ENCODE results near the gene ATP1A2. TPM values are rescaled to one million over a fixed set of nuclear protein-coding genes. Genes with fewer than 3 reads are reported as not detected.

The ATP1A2 gene
- total and polyA plus RNA-seq, 2 donors (not counting 1 experiment from before 2014, with no cell fraction given), result not detected

DNA sequence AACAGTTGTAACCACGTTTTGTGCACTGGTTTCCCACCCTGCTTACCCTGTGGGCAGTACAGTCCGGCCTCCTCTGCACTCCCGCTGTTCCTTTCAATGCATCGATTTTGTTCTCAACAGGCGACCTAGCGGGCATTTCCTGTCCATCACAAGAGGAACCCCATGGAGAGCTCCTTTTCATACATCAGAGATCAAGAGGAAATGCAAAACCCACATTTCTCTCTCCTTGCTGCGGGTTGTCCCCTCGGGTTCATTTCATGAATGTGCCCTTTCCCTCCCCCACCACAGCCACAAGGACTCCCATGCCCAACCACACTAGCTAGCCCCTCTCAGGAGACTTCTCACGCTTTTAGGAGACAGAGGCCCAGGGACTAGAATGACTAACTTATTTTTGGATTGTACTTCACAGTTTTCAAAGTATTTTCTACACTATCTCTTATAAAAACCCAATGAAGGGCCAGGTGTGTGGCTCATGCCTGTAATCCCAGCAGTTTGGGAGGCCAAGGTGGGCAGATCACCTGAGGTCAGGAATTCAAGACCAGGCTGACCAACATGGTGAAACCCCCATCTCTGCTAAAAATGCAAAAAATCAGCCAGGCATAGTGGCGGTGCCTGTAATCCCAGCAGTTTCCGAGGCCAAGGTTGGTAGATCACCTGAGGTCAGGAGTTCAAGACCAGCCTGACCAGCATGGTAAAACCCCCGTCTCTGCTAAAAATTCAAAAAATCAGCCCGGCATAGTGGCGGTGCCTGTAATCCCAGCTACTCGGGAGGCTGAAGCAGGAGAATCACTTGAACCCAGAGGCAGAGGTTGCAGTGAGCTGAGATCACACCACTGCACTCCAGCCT is 54.2 kb downstream of the ATP1A2 start:
- intact Hi-C loops (cut with micrococcal nuclease), result no loop called here

DNA sequence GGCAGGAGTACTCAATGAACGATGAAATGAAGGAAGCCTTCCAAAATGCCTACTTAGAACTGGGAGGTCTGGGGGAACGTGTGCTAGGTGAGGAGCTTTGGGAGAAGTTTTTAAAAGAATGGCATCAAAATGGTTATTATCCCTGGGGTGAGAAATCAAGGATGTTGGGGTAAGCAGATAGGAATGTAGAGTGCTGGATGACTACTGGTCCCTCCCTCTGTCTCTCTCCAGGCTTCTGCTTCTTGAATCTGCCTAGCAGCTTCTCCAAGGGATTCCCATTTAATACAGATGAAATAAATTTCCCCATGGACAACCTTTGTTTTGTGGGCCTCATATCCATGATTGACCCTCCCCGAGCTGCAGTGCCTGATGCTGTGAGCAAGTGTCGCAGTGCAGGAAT is 55.8 kb downstream of the ATP1A2 start:
- no peak overlapping the region for H3K9ac ChIP-seq (ENCODE audit: low read length)
- H2AFZ ChIP-seq (ENCODE audit: insufficient read depth, low read depth, low read length, poor library complexity, severe bottlenecking), result no peak overlapping the region
- H3K79me2 ChIP-seq (ENCODE audit: control insufficient read depth, insufficient read depth, low read length), result no peaks in the 10 kb centered on the region
- Mint-ChIP-seq H3K4me3 (no peak overlapping the region), H3K27ac (no peak overlapping the region), H3K4me1 (peaks cover 15% of the 10 kb centered on the region), H3K9me3 (ENCODE audit: insufficient read depth) (no peaks in the 10 kb centered on the region), H3K27me3 (peaks cover 14% of the 10 kb centered on the region)
- intact Hi-C loops (cut with micrococcal nuclease), result no loop called here
- H4K20me1 ChIP-seq (ENCODE audit: control insufficient read depth, insufficient read depth, low read length, poor library complexity, severe bottlenecking), result no peaks in the 10 kb centered on the region
- H3K4me2 ChIP-seq (replicated peaks; ENCODE audit: low read depth, low read length, poor library complexity, severe bottlenecking), result no peak overlapping the region
- H3K9me3 ChIP-seq (ENCODE audit: control extremely low read depth in 1 of 3, control insufficient read depth in 2 of 3, insufficient read depth in 1 of 3, low read length in 2 of 3), result no peaks in the 10 kb centered on the region
- 100% methylated on average over 3 of the region's 4 CpGs for WGBS (ENCODE audit: insufficient coverage)
- peaks cover 9 to 14% of the 10 kb centered on the region in 2 donors for H3K4me1 ChIP-seq (ENCODE audit: control insufficient read depth in 2 of 2, insufficient read depth in 2 of 2, low read length in 2 of 2)
- TF ChIP-seq, protein P1, sequence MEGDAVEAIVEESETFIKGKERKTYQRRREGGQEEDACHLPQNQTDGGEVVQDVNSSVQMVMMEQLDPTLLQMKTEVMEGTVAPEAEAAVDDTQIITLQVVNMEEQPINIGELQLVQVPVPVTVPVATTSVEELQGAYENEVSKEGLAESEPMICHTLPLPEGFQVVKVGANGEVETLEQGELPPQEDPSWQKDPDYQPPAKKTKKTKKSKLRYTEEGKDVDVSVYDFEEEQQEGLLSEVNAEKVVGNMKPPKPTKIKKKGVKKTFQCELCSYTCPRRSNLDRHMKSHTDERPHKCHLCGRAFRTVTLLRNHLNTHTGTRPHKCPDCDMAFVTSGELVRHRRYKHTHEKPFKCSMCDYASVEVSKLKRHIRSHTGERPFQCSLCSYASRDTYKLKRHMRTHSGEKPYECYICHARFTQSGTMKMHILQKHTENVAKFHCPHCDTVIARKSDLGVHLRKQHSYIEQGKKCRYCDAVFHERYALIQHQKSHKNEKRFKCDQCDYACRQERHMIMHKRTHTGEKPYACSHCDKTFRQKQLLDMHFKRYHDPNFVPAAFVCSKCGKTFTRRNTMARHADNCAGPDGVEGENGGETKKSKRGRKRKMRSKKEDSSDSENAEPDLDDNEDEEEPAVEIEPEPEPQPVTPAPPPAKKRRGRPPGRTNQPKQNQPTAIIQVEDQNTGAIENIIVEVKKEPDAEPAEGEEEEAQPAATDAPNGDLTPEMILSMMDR (IDR thresholded peaks at IDR 0.05), result no peak
- TF ChIP-seq EZH2 (IDR thresholded peaks at IDR 0.05; ENCODE audit: borderline replicate concordance, insufficient read depth, low read depth, low read length, poor library complexity, severe bottlenecking), result no peak
- no peak overlapping the region for H3K27ac ChIP-seq (ENCODE audit: low read length in 2 of 2)
- ChIA-PET CTCF (no interaction called here), POLR2A (no interaction called here)
- H3K4me3 ChIP-seq (ENCODE audit: control extremely low read depth in 1 of 5, extremely low read depth in 1 of 5, insufficient read depth in 1 of 5, low read depth in 2 of 5, low read length in 4 of 5), result no peak overlapping the region
- ATAC-seq (ENCODE audit: low read depth) (no peak), DNase-seq (no peak)
- no peaks in the 10 kb centered on the region for H3K27me3 ChIP-seq (replicated peaks in 1 of 4; ENCODE audit: control extremely low read depth in 1 of 4, control insufficient read depth in 3 of 4, insufficient read depth in 4 of 4, low read length in 3 of 4)
- H3K36me3 ChIP-seq (replicated peaks in 1 of 2; ENCODE audit: control extremely low read depth in 1 of 2, control insufficient read depth in 1 of 2, extremely low read depth in 1 of 2, insufficient read depth in 2 of 2, low read length in 1 of 2), result no peaks in the 10 kb centered on the region

More for the DNA sequence above, 54.2 kb downstream of the ATP1A2 start:
- WGBS (ENCODE audit: insufficient coverage), result 33% methylated on average over 14 of the region's 15 CpGs
- Histone ChIP-seq H3K79me2 (ENCODE audit: control insufficient read depth, insufficient read depth, low read length) (no peaks in the 10 kb centered on the region), H3K9me3 (ENCODE audit: control extremely low read depth in 1 of 3, control insufficient read depth in 2 of 3, insufficient read depth in 1 of 3, low read length in 2 of 3) (no peaks in the 10 kb centered on the region), H3K4me1 (ENCODE audit: control insufficient read depth in 2 of 2, insufficient read depth in 2 of 2, low read length in 2 of 2) (peaks cover 9 to 14% of the 10 kb centered on the region in 2 donors), H3K27ac (ENCODE audit: low read length in 2 of 2) (no peak overlapping the region), H3K27me3 (replicated peaks in 1 of 4; ENCODE audit: control extremely low read depth in 1 of 4, control insufficient read depth in 3 of 4, insufficient read depth in 4 of 4, low read length in 3 of 4) (no peaks in the 10 kb centered on the region), H3K4me3 (ENCODE audit: control extremely low read depth in 1 of 5, extremely low read depth in 1 of 5, insufficient read depth in 1 of 5, low read depth in 2 of 5, low read length in 4 of 5) (peak overlapping the region in 1 of 5 experiments; percentile 15), H3K9ac (ENCODE audit: low read length) (peak overlapping the region; percentile 1), H2AFZ (ENCODE audit: insufficient read depth, low read depth, low read length, poor library complexity, severe bottlenecking) (peak overlapping the region; percentile 17), H4K20me1 (ENCODE audit: control insufficient read depth, insufficient read depth, low read length, poor library complexity, severe bottlenecking) (no peaks in the 10 kb centered on the region), H3K36me3 (replicated peaks in 1 of 2; ENCODE audit: control extremely low read depth in 1 of 2, control insufficient read depth in 1 of 2, extremely low read depth in 1 of 2, insufficient read depth in 2 of 2, low read length in 1 of 2) (no peaks in the 10 kb centered on the region), H3K4me2 (replicated peaks; ENCODE audit: low read depth, low read length, poor library complexity, severe bottlenecking) (peak overlapping the region; percentile 34)
- peak overlapping the region; percentile 68 for H3K4me3 Mint-ChIP-seq
- peak; percentile 17 for DNase-seq
- ATAC-seq (ENCODE audit: low read depth), result peak; percentile 31
- peaks cover 15% of the 10 kb centered on the region for H3K4me1 Mint-ChIP-seq
- H3K9me3 Mint-ChIP-seq (ENCODE audit: insufficient read depth), result no peaks in the 10 kb centered on the region
- H3K27me3 Mint-ChIP-seq, result peaks cover 9% of the 10 kb centered on the region
- CTCF ChIA-PET, result interaction anchor here (1.0 to 1.1 kb wide), 2 partner anchors 50 to 973 kb away, joined by 3 to 4 read pairs; no protein-coding TSS in a partner anchor
- no peak for TF ChIP-seq EZH2 (IDR thresholded peaks at IDR 0.05; ENCODE audit: borderline replicate concordance, insufficient read depth, low read depth, low read length, poor library complexity, severe bottlenecking)
- TF ChIP-seq, protein P1 (IDR thresholded peaks at IDR 0.05), result no peak
- POLR2A ChIA-PET, result interaction anchor here (0.6 kb wide), 1 partner anchor 148 kb away, joined by 10 read pairs; no protein-coding TSS in a partner anchor
- H3K27ac Mint-ChIP-seq, result peak overlapping the region; percentile 43
